Inferior parietal cortex (tissue), 1 donor: ENCODE measurements around the gene LCN2.
"Not testable (repeated sequence)": the region's sequence is repeated elsewhere in the genome, so short reads cannot be mapped to it uniquely, and the experiment has no call there.

Experiments
- DNase-seq: peaks from one replicate; pipeline ENCODE4 v3.0.0-alpha.2; 2016; ENCODE audit errors: extremely low spot score

Gene LCN2

DNA sequence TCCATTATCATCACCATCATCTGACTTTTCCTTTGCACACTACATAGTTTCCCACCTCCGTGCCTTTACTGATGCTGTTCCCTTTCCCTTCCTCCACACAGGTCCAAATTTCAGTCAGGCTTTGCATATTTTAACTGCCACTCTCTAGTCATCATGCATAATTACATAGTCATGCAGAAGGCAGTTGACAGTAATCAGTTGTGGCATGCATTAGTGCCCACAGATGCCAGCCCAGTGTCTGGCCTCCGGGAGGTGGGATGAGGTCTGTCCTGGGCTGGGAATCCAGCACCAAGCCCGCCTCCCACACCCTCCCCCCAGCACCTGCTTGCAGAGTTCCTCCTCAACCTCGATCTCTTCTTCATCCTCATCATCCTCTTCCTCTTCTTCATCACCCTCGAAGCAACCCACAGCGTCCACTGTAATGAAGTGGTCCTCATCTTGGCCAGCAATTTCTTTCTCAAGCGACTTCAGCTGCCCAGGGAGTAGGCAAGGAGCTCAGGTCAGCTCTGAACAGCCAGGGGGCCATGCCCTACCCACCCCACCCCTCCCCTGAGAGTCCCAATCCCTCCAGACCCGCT lies 19.6 kb downstream of the LCN2 start:
- no peak for DNase-seq

DNA sequence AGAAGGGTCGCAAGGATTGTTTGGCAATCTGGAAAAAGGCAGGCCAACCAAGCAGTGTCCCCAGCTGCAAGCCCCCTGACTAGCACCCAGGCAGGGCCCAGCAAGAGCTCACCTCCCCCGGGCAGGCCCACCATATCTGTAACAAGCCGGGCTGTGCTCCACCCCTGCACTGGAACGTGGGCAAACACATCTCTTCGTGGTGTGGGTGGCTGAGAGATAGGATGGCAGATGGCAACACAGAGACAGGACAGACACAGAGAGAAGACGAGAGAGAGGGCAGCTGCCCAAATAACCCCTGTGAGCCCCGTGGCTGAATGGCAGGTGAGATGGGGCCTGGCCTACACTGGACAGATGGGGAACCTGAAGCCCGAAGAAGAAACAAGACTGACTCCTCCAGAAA lies 20.2 kb downstream of the LCN2 start:
- DNase-seq: no peak

DNA sequence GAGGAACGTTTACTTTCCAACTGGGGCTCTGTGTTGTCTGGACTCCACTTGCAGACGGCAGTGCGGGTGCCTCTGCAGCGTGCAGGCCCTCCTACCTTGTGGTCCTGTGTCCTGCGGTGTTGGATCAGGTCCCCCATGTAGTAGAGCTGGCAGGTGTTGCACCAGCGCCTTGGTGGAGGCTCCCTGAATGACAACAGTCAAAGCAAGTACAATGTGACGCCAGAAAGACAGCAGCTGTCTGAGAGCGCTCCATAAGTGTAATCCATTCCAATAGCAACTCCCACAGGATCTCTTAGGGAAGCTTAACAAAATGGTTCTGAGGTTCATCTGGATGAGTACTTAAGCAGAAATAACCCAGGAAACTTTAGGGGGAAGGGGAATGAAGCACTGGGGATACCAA lies 20.7 kb downstream of the LCN2 start:
- DNase-seq: no peak

DNA sequence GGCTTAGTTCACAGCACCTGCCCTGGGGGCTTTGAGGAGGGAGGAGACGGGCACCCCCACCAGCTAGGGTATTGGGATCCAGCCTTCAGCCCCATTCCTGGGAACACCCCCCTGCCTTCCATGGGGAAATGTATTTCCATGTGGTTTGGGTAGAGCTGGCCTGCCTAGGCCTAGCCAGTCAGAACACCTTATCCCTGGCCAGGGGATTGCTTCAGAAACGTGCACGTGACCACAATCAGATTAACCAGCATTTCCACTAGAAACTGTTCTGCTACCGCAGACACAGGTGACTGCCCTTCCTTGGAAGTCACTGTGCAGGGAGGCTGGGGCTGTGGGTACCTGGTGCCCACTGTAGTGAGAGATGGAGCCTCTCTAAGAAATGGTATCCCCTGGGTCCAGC lies 24.8 kb downstream of the LCN2 start:
- DNase-seq: no peak

DNA sequence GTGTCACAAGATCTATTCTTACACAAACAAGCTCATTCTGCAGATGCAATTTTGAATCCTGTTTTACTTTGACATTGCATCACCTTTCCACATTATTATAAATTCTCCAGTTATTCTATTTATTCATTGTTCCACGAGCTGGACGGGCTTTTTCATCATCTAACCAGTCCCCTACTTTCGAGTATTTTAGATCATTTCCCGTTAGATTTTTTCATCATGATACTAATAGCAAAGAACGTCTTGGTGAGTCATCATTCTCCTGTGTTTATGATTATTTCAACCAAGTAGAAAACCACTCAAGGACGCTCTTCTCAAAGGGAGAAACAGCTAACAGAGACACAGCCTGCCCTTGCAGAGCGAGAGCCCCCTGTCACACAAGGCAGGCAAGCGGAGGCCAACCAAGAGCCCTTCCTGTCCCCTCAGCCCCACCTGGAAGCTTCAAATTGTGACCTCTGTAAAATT lies 25.9 kb downstream of the LCN2 start:
- no peak for DNase-seq

DNA sequence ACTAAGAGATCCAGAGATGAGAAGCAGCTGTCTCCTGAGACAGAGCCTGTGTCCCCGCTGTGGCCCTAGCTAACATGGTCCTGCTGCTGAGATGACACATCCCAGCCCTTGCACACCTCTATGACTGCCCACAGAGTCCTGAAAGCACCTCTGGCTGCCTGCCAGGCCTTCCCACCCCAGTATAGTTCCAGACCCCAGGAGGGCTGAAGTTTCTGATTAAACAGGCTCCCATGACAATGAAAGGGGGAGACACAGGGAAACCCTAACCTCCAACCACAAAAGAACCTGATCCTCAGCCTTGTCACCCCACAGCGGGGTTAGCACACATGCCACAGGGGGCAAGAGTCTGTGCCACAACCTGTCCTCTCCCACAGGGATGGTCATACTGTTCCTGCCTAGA lies 26.5 kb downstream of the LCN2 start:
- no peak for DNase-seq

DNA sequence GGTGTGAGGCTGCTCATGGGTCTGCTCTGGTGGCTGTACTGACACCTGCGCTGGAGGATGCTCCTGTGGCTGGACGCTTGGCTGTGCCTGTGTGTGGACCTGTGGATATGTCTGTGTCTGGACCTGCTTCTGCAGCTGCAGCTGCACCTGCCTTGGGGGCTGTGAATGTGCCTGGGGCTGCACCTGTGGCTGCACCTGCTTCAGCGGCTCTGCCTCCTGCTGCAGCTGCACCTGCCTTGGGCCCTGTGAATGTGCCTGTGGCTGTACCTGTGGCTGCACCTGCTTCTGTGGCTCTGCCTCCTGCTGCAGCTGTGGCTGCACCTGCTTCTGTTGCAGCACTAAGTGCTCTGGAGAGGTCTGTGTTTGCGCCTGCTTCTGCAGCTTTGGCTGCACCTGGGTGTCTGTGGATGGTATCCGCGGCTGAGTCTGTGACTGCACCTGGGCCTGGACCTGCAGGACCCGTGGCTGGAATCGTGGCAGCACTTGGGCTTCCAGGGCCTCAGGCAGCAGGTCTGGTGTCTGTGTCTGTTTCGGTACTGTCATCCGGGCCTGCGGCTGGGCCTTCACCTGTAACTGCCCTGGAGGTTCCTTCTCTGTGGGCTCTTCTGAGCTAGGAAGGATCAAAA lies 29.7 kb downstream of the LCN2 start:
- DNase-seq: no peak

DNA sequence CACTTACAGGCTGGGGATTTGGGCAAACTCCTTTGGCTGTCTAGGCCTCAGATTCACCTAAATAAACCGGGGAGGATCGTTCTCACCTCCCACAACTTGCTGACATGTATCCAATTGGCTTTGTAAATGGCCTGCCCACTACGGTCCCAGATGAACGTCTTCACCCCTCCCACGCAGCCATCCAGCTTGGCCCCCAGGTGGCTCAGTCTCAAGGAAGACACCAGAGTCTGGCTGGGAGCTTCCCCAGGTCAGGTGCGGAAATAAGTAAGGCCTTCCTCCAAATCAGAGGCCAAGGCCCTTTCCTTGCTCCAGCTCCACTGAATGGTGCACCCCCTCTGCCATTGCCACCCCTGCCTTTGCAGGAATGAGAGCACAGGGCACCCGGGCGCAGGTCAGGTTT lies 30.7 kb downstream of the LCN2 start:
- DNase-seq: no peak

DNA sequence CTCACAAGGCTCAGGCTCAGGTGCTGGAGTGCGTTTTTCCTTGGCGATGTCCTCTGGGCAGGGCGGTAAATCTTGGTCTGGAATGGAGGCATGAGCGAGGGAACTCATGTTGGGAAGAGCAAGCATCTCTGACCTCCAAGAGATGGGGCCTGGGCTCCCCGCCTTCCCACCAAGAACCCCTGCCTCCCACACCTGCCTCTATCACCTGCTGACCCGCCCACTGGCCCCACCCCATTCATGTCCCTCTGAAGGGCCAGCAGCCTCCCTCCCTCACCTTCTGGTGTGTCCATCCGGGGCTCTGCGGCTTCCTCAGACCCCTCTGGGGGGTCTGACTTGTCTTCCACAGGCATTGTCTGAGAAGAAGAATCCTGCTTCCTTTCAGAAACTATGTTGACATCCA lies 31.2 kb downstream of the LCN2 start:
- DNase-seq: no peak

DNA sequence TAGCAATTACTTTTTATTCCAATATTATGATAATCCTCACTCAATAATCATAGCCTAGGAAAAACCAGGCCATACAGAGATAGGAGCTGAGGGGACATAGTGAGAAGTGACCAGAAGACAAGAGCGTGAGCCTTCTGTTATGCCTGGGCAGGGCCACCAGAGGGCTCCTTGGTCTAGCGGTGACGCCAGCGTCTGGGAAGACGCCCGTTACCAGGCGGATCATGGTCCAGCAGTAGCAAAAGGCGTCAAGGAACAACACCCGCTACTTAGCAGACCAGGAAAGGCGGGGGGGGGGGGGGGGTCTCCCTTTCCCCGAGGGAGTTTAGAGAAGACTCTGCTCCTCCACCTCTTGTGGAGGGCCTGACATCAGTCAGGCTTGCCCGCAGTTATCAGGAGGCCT lies 32.2 kb downstream of the LCN2 start:
- DNase-seq: not testable (repeated sequence)

DNA sequence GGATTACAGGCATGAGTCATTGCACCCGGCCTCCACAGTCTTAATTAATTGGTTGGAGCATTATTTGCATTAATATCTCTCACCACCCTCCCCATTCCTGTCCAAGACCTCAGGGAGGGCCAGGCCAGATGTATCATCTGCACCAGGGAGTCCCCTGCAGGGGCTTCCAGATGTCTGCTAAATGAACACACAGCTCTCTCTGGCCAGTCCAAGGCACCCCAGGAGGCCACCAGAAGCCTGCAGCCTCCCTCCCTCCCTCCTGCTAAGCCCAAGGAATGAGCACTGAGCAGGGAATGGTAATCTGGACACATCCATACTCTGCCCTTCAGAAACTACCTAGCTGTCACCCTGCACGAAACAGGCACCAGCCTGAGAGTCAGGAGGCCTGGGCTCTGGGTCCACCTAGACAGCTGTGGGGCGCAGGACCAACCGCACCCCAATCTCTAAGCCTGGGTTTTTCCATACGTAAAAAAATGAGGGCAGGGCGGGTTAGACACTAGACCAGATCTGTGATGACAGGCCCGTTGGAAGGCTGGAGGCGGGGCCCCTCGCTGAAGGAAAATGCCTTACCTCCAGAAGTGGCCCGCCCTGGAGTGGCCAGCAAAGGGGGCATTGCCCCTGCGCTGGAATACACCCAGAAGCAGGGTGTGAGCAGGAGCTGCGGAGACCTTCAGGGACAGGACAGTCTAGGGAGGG lies 33.8 kb downstream of the LCN2 start:
- DNase-seq: no peak

DNA sequence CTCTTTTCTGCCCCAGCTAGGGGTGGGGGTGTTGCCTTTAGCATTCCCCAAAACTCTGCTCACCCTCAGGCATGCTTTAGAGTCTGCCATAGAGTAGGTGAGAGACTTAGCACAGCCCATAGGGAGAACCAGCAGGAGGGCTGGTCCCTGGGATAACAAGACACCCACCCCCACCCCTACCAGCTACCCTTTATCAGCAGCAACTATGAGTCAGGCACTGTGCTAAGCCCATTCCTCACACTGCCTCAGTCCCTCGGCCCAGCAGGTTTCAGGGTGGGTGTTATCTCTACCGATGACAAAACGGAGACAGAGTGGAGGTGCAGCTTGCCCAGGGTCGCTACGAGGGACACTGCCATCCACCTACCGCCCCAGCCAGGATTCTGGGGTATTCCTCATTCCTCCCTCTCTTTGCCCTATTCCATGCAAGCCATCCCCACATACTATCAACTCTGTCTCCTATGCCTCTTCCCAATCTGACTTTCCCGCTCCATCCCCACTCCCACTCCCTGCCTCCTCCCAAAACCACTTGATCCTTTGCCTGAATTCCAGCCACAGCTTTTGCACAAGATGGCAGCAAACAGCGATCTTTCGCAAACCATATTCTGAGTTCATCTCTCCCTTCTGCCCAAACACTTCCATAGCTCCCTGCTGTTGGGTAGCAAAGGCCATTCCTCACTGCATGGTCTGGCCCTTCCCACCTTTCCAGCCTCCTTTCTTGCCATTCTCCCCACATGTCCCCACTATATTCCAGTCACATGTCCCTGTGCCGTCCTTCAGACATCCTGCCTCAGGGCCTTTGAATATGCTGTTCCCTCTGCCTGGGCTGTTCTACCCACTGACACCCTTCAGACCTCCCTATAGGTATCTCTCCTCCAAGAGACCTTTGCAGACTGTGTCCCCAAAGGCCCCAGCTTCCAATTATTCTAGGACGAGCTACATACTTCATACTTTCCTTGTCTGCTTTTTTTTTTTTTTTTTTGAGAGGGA lies 37.0 kb downstream of the LCN2 start:
- no peak for DNase-seq

DNA sequence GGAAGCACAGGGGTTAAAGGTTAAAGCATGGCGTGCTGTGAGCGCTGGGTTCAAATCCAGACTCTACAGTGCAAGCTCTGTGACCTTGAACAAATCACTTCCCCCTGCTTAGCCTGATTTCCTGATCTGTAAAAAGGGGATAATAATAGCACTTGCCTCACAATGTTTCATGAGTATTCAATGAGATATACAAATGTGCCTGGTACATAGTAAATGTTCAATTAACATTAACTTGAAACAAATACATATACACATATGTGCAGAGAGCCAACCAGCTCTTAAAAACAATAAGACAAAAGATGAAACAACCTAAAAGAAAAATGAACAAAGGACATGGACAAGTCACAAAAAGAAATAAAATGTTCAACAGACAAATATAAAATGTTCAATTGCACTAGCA lies 38.1 kb downstream of the LCN2 start:
- DNase-seq: no peak

DNA sequence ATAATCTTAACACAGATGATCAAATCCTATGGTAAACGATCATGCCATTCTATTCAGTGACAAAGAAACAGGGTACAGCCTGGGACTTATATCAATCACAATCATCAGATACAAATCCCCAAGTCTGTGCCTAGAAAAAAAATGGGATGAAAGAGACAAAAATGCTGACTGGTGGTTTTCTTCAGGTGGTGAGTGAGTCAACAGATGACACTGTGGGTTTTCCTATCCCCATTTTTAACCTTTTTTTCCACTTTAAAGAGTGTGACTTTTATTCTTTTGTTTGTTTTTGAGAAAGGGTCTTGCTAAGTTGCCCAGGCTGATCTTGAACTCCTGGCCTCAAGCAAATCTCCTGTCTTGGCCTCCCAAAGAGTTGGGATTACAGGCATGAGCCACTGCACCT lies 39.0 kb downstream of the LCN2 start:
- no peak for DNase-seq

DNA sequence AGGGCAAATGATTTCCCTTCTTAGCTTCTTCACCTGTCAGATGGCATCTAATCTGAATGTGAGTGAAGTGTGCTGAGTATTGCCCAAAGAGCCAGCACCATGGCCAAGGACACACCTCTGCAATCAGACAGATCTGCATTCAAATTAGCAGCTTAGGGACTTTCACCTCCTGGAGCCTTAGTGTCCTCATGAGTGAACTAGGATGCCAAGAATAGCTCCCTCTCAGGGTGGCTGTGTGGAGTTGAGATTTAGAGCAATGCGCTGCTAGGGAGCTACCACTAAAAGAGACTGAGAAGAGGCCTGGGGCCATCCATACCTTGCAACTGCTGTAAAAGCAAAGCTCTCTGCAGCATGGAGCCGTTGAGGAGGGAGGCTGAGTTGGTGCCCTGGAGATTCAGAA lies 40.8 kb downstream of the LCN2 start:
- DNase-seq: no peak

DNA sequence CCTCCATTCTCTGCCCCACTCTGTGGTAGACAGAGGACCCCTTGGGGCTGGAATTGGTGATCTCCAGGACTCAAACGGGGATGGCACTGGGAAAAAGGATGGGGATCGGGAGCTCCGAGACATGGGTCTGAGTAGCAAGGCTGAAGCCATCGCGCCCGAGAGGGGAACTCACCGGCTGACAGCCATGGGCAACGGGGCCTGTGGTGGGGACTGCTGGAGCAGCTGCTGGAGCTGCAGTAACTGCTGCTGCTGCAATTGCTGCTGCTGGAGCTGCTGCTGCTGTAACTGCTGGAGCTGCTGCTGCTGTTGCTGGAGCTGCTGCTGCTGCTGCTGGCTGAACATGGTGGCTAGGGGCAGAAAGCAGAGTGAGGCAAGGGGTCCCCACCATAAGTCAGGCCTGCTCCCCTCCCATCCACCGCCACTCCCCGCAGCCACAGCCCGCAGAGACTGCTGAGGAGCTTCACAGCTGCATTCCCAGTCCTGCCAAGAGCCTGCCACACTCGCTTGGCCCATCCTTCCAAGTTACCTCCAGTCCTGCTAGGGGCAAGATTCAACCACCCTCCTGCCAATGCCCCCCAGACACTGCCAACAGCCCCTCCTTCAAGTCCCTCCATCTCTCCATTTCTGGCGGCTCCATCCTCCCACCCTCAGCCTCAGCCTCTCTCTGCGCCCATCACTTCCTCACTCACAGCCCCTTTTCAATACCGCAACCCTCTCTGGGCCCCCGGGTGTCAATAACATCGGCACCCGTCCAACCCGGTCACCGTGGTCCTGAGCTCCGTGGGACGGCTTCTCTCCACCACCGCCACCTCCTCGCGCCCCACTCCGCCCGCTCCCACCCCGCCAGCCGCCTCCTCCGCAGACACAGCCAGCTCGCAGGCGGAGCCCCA lies 41.5 kb downstream of the LCN2 start:
- no peak for DNase-seq

DNA sequence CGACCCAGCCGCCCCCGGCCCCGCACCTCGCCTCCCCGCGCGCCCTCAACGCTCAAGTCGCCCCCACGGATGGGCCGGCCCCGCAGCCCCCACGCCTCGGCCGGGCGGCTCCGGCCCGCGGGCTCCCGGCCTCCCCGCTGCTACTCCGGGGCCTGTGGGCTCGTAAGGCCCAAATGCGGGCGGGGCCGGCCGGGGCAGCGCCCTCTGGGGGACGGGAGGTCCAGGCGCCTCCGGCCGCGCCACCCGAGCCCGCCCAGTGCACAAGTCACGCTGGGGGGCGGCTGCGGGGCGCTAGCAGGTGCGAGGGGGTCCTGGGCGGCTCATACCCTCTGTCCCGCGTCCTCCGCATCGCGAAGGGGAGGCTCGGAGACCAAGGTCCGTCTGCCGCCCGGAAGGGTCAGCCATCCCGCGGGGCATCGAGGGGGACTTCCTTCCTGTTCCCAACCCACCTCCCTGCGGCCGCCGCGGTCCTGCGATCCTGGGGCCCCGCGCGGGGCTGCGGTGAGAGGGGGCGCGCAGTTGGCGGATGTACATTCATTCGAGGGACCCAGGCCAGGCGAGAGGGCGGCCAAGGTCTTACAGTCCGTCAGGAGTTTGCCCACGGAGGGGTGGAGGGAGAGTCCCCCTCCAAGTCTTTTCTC lies 42.3 kb downstream of the LCN2 start, which contains the start of gene CIZ1:
TSS of gene CIZ1 (minus strand) at position 167 of the 641 bp plus-strand sequence. CDS start 715 bp downstream, outside the sequence.
- no peak for DNase-seq

DNA sequence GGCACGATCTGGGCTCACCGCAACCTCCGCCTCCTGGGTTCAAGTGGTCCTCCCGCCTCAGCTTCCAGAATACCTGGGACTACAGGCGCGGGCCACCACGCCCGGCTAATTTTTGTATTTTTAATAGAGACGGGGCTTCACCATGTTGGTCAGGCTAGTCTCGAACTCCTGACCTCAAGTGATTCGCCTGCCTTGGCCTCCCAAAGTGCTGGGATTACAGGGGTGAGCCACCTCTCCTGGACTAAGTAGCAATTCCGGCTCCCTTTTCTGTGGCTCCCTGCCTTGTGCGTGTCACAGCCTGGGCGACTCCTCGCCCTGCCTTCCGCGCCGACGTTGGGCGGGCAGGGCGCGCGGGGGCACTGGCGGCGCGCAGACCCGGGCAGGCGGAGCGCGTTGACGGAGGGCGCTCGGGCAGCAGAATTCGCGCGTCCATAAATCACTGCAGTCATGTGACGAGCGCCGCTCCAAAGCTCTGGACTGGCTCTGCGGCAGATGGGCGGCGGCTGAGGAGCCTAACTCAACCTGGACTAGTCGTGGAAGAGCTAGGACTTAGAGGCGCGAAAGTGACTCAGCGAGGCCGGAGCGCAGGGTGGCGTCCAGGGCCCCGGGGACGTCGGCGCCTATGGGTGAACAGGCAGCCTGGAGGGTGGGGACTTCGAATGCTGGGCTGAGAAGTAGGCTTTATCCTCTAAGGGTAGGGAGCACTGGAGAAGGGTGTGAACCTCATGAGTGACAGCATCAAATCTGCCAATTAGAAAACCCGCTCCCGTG lies 43.5 kb downstream of the LCN2 start:
- DNase-seq: peak; percentile 76

DNA sequence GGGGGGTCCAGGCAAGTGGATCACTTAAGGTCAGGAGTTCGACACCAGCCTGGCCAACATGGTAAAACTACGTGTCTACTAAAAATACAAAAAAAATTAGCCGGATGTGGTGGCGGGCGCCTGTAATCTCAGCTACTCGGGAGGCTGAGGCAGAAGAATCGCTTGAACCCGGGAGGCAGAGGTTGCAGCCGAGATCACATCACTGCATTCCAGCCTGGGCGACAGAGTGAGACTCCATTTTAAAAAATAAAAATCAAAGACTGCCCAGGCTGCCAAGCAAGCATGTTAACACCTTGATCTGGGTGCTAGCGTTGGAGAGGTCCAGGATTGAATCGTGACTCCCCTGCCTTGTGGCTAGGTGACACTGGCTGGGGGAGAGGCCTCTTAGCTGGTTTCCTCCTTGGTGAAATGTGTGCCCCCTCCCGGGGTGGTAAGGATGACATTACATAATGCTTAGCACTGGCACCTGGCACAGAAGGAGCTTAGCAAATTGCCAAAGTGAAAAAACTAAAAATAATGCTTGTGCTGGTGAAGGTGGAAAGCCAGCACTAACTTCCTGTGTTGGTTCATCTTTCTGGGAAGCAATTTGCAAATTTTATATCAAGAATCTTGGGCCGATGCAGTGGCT lies 44.3 kb downstream of the LCN2 start:
- DNase-seq: no peak
